ENCODE results near the gene RIMS4.

Gene RIMS4

GRCh38 chr20:44759595-44759994, 50.8 kb downstream of the RIMS4 start:
- DNase-seq: no peak

- DNase-seq: no peak
Observed at GRCh38 chr20:44758247-44759101, 51.9 kb downstream of the RIMS4 start.

- DNase-seq: no peak
Observed at GRCh38 chr20:44756956-44757355, 53.4 kb downstream of the RIMS4 start.

- no peak for DNase-seq
Observed at GRCh38 chr20:44756011-44756688, 54.2 kb downstream of the RIMS4 start.

GRCh38 chr20:44754554-44754953, 55.8 kb downstream of the RIMS4 start:
- no peak for DNase-seq

- no peak for DNase-seq
Observed at GRCh38 chr20:44752099-44752931, 58.0 kb downstream of the RIMS4 start.

GRCh38 chr20:44750081-44750805, 60.1 kb downstream of the RIMS4 start:
- no peak for DNase-seq

GRCh38 chr20:44748005-44748370, 62.4 kb downstream of the RIMS4 start:
- DNase-seq: no peak

GRCh38 chr20:44747166-44748004, 63.0 kb downstream of the RIMS4 start:
- DNase-seq: peak; percentile 65

- no peak for DNase-seq
Observed at GRCh38 chr20:44746367-44747165, 63.8 kb downstream of the RIMS4 start.

GRCh38 chr20:44745598-44746366, 64.6 kb downstream of the RIMS4 start, which contains the start of gene KCNK15:
Gene KCNK15, plus strand, starts transcription at chr20:44745865. Its CDS starts 46 bp downstream, at chr20:44745911.
- DNase-seq: no peak

GRCh38 chr20:44745122-44745597, 65.2 kb downstream of the RIMS4 start:
- no peak for DNase-seq

- no peak for DNase-seq
Observed at GRCh38 chr20:44743916-44744655, 66.3 kb downstream of the RIMS4 start.

GRCh38 chr20:44743080-44743701, 67.2 kb downstream of the RIMS4 start:
- no peak for DNase-seq

GRCh38 chr20:44742304-44743079, 67.9 kb downstream of the RIMS4 start:
- no peak for DNase-seq

GRCh38 chr20:44739942-44740341, 70.4 kb downstream of the RIMS4 start:
- DNase-seq: no peak

GRCh38 chr20:44738813-44739477, 71.4 kb downstream of the RIMS4 start:
- peak; percentile 5 for DNase-seq
